ENCODE results near the gene SORT1. TPM values are rescaled to one million over a fixed set of nuclear protein-coding genes. Genes with fewer than 3 reads are reported as not detected.

The SORT1 gene
- total RNA-seq, 1 donor, result 38.4 TPM

- DNase-seq (ENCODE audit: low read depth), result no peak
- TF ChIP-seq CTCF (IDR thresholded peaks at IDR 0.05; ENCODE audit: insufficient read depth, low read depth, low read length), result no peak
- H3K4me3 ChIP-seq (ENCODE audit: low read depth, low read length), result no peak overlapping the region
Measured at GRCh38 chr1:109272021-109272799, 125.5 kb downstream of the SORT1 start.

GRCh38 chr1:109271458-109271857, 126.3 kb downstream of the SORT1 start:
- no peak overlapping the region for H3K4me3 ChIP-seq (ENCODE audit: low read depth, low read length)
- DNase-seq (ENCODE audit: low read depth), result no peak
- TF ChIP-seq CTCF (IDR thresholded peaks at IDR 0.05; ENCODE audit: insufficient read depth, low read depth, low read length), result no peak

- no peak for DNase-seq (ENCODE audit: low read depth)
- no peak for TF ChIP-seq CTCF (IDR thresholded peaks at IDR 0.05; ENCODE audit: insufficient read depth, low read depth, low read length)
Measured at GRCh38 chr1:109270623-109271317, 126.9 kb downstream of the SORT1 start.

GRCh38 chr1:109269981-109270622, 127.6 kb downstream of the SORT1 start:
- no peak for DNase-seq (ENCODE audit: low read depth)
- H3K4me3 ChIP-seq (ENCODE audit: low read depth, low read length), result no peak overlapping the region
- no peak for TF ChIP-seq CTCF (IDR thresholded peaks at IDR 0.05; ENCODE audit: insufficient read depth, low read depth, low read length)

More at GRCh38 chr1:109270623-109271317, 126.9 kb downstream of the SORT1 start:
- H3K4me3 ChIP-seq (ENCODE audit: low read depth, low read length), result no peak overlapping the region

GRCh38 chr1:109269212-109269980, 128.3 kb downstream of the SORT1 start:
- H3K4me3 ChIP-seq (ENCODE audit: low read depth, low read length), result no peak overlapping the region
- no peak for DNase-seq (ENCODE audit: low read depth)
- TF ChIP-seq CTCF (IDR thresholded peaks at IDR 0.05; ENCODE audit: insufficient read depth, low read depth, low read length), result no peak

- no peak for DNase-seq (ENCODE audit: low read depth)
- no peak overlapping the region for H3K4me3 ChIP-seq (ENCODE audit: low read depth, low read length)
- no peak for TF ChIP-seq CTCF (IDR thresholded peaks at IDR 0.05; ENCODE audit: insufficient read depth, low read depth, low read length)
Measured at GRCh38 chr1:109268431-109269211, 129.1 kb downstream of the SORT1 start.
